Measurements from ENCODE around the gene GOLGA6L7. TPM values are rescaled to one million over a fixed set of nuclear protein-coding genes. Genes with fewer than 3 reads are reported as not detected.
"Not testable (repeated sequence)": the region's sequence is repeated elsewhere in the genome, so short reads cannot be mapped to it uniquely, and the experiment has no call there.

GOLGA6L7 gene
- total RNA-seq, 1 experiment from 2014 or later, result not detected

GRCh38 chr15:28813392-28813791 lies 35.1 kb downstream of the GOLGA6L7 start:
- DNase-seq (ENCODE audit: low read depth, low spot score); in situ Hi-C loops (cut with HindIII; ENCODE audit: low pct_unique_long_range_greater_than_20kb, low sequenced_read_pairs): not testable (repeated sequence)

- DNase-seq (ENCODE audit: low read depth, low spot score); in situ Hi-C loops (cut with HindIII; ENCODE audit: low pct_unique_long_range_greater_than_20kb, low sequenced_read_pairs): not testable (repeated sequence)
Measured at GRCh38 chr15:28811852-28812550, 36.4 kb downstream of the GOLGA6L7 start.

GRCh38 chr15:28810444-28810843 lies 38.0 kb downstream of the GOLGA6L7 start:
- DNase-seq (ENCODE audit: low read depth, low spot score); in situ Hi-C loops (cut with HindIII; ENCODE audit: low pct_unique_long_range_greater_than_20kb, low sequenced_read_pairs): not testable (repeated sequence)

- DNase-seq (ENCODE audit: low read depth, low spot score); in situ Hi-C loops (cut with HindIII; ENCODE audit: low pct_unique_long_range_greater_than_20kb, low sequenced_read_pairs): not testable (repeated sequence)
Measured at GRCh38 chr15:28808136-28808535, 40.3 kb downstream of the GOLGA6L7 start.

GRCh38 chr15:28800366-28800765 lies 48.1 kb downstream of the GOLGA6L7 start:
- DNase-seq (ENCODE audit: low read depth, low spot score); in situ Hi-C loops (cut with HindIII; ENCODE audit: low pct_unique_long_range_greater_than_20kb, low sequenced_read_pairs): not testable (repeated sequence)

- DNase-seq (ENCODE audit: low read depth, low spot score); in situ Hi-C loops (cut with HindIII; ENCODE audit: low pct_unique_long_range_greater_than_20kb, low sequenced_read_pairs): not testable (repeated sequence)
Measured at GRCh38 chr15:28798234-28798633, 50.2 kb downstream of the GOLGA6L7 start.

GRCh38 chr15:28794231-28794630 lies 54.2 kb downstream of the GOLGA6L7 start:
- in situ Hi-C loops (cut with HindIII; ENCODE audit: low pct_unique_long_range_greater_than_20kb, low sequenced_read_pairs), result not testable (repeated sequence)
- DNase-seq (ENCODE audit: low read depth, low spot score), result peak; percentile 6

Other genes starting within 250 kb of the GOLGA6L7 start
- not detected in 2 replicates for gene GOLGA8M, start 136.2 kb downstream of the GOLGA6L7 start, total RNA-seq (2014; rRNA removed; shearing (Covaris generic))
- 21.0 and 24.6 TPM in 2 replicates for gene APBA2, start 37.3 kb upstream of the GOLGA6L7 start, total RNA-seq (2014; rRNA removed; shearing (Covaris generic))

Data from SK-MEL-5 (cell line).